ENCODE data around the gene CORO6. TPM values are rescaled to one million over a fixed set of nuclear protein-coding genes. Genes with fewer than 3 reads are reported as not detected.
A peak's percentile ranks its signal among the peaks of the same experiment; 100 is the strongest.

CORO6 gene
- total RNA-seq, 2 experiments from 2014 or later = 2.8 to 3.3 TPM

- Histone ChIP-seq H3K27ac (ENCODE audit: low read depth in 1 of 2, low read length in 2 of 2) (no peak overlapping the region), H3K27me3 (ENCODE audit: control insufficient read depth in 1 of 2, insufficient read depth in 2 of 2, low read length in 2 of 2) (no peaks in the 10 kb centered on the region), H3K4me1 (ENCODE audit: insufficient read depth, low read length) (peaks cover 60% of the 10 kb centered on the region), H3K4me3 (ENCODE audit: low read length) (no peak overlapping the region), H3K36me3 (ENCODE audit: insufficient read depth, low read length) (no peaks in the 10 kb centered on the region), H3K9me3 (ENCODE audit: control insufficient read depth in 1 of 2, insufficient read depth in 1 of 2, low read length in 2 of 2) (no peaks in the 10 kb centered on the region)
- POLR2A ChIA-PET = no interaction called here
- H3K9me3 Mint-ChIP-seq = no peaks in the 10 kb centered on the region
- CTCF ChIA-PET = no interaction called here
- H3K4me3 Mint-ChIP-seq = no peak overlapping the region
- H3K27me3 Mint-ChIP-seq = no peaks in the 10 kb centered on the region
- no peak overlapping the region for H3K27ac Mint-ChIP-seq
- DNase-seq (no peak), ATAC-seq (ENCODE audit: poor library complexity) (no peak)
- intact Hi-C loops (cut with DNase I, micrococcal nuclease) = no loop called here
- no peak for TF ChIP-seq CTCF (IDR thresholded peaks at IDR 0.05)
- H3K36me3 Mint-ChIP-seq (ENCODE audit: low read depth) = no peaks in the 10 kb centered on the region
- peaks cover 56% of the 10 kb centered on the region for H3K4me1 Mint-ChIP-seq (ENCODE audit: low read depth)
Observed at GRCh38 chr17:29620271-29620670, 2.4 kb downstream of the CORO6 start.

GRCh38 chr17:29619251-29619650, 3.5 kb downstream of the CORO6 start:
- POLR2A ChIA-PET = no interaction called here
- H3K36me3 Mint-ChIP-seq (ENCODE audit: low read depth) = no peaks in the 10 kb centered on the region
- no peak for ATAC-seq (ENCODE audit: poor library complexity)
- CTCF ChIA-PET = interaction anchor here (2.9 to 6.5 kb wide), 2 partner anchors 27 to 32 kb away, joined by 28 to 96 read pairs; partner anchors contain the start of gene ANKRD13B
- DNase-seq = no peak
- Histone ChIP-seq H3K9me3 (ENCODE audit: control insufficient read depth in 1 of 2, insufficient read depth in 1 of 2, low read length in 2 of 2) (no peaks in the 10 kb centered on the region), H3K27me3 (ENCODE audit: control insufficient read depth in 1 of 2, insufficient read depth in 2 of 2, low read length in 2 of 2) (no peaks in the 10 kb centered on the region), H3K27ac (ENCODE audit: low read depth in 1 of 2, low read length in 2 of 2) (no peak overlapping the region), H3K4me3 (ENCODE audit: low read length) (no peak overlapping the region), H3K36me3 (ENCODE audit: insufficient read depth, low read length) (no peaks in the 10 kb centered on the region), H3K4me1 (ENCODE audit: insufficient read depth, low read length) (peaks cover 70% of the 10 kb centered on the region)
- intact Hi-C loops (cut with DNase I, micrococcal nuclease) = loop anchor here (5.0 to 10.0 kb wide), 3 partner anchors 54 to 316 kb away; partner anchors contain the start of genes ABHD15 (in 2 of the 2), TP53I13 (in 2 of the 2) and SSH2 (in 1 of the 2)
- H3K27me3 Mint-ChIP-seq = no peaks in the 10 kb centered on the region
- TF ChIP-seq CTCF (IDR thresholded peaks at IDR 0.05) = no peak
- H3K9me3 Mint-ChIP-seq = no peaks in the 10 kb centered on the region
- H3K4me3 Mint-ChIP-seq = peak overlapping the region; percentile 51
- H3K4me1 Mint-ChIP-seq (ENCODE audit: low read depth) = peaks cover 59% of the 10 kb centered on the region
- no peak overlapping the region for H3K27ac Mint-ChIP-seq

GRCh38 chr17:29618272-29619065, 4.2 kb downstream of the CORO6 start:
- no peak overlapping the region for H3K27ac ChIP-seq (ENCODE audit: low read depth in 1 of 2, low read length in 2 of 2)
- intact Hi-C loops (cut with DNase I, micrococcal nuclease) = loop anchor here (1.0 to 10.0 kb wide), 4 partner anchors 38 to 316 kb away; partner anchors contain the start of genes ABHD15 (in 2 of the 2), TP53I13 (in 2 of the 2) and SSH2 (in 1 of the 2)
- H3K36me3 Mint-ChIP-seq (ENCODE audit: low read depth) = no peaks in the 10 kb centered on the region
- no peaks in the 10 kb centered on the region for H3K36me3 ChIP-seq (ENCODE audit: insufficient read depth, low read length)
- peak overlapping the region; percentile 68 for H3K4me3 ChIP-seq (ENCODE audit: low read length)
- H3K27me3 Mint-ChIP-seq = no peaks in the 10 kb centered on the region
- DNase-seq (peak in 1 of 14 experiments; percentile 46), ATAC-seq (ENCODE audit: poor library complexity) (no peak)
- ChIA-PET POLR2A (interaction anchor here (0.7 to 4.3 kb wide), 19 partner anchors 9 to 875 kb away, joined by 3 to 40 read pairs (median 9); partner anchors contain the start of genes ABHD15, ANKRD13B, NUFIP2 and PHF12), CTCF (interaction anchor here (0.7 to 6.5 kb wide), 20 partner anchors 11 to 312 kb away, joined by 3 to 96 read pairs (median 16); partner anchors contain the start of genes ABHD15, ANKRD13B and SSH2)
- no peak overlapping the region for H3K27ac Mint-ChIP-seq
- peak overlapping the region; percentile 91 for H3K4me3 Mint-ChIP-seq
- peak; percentile 1 for TF ChIP-seq CTCF (IDR thresholded peaks at IDR 0.05)
- H3K9me3 Mint-ChIP-seq = no peaks in the 10 kb centered on the region
- peaks cover 58% of the 10 kb centered on the region for H3K4me1 Mint-ChIP-seq (ENCODE audit: low read depth)
- no peaks in the 10 kb centered on the region for H3K27me3 ChIP-seq (ENCODE audit: control insufficient read depth in 1 of 2, insufficient read depth in 2 of 2, low read length in 2 of 2)
- H3K4me1 ChIP-seq (ENCODE audit: insufficient read depth, low read length) = peaks cover 73% of the 10 kb centered on the region
- no peaks in the 10 kb centered on the region for H3K9me3 ChIP-seq (ENCODE audit: control insufficient read depth in 1 of 2, insufficient read depth in 1 of 2, low read length in 2 of 2)
